ENCODE data around the gene PCSK9.

- no peak for TF ChIP-seq CTCF (conservative IDR thresholded peaks at IDR 0.05; ENCODE audit: low read depth in 2 of 2)
- TF ChIP-seq REST (IDR thresholded peaks at IDR 0.05; ENCODE audit: unreplicated experiment): no peak
- no peak for TF ChIP-seq EZH2 (IDR thresholded peaks at IDR 0.05; ENCODE audit: low read depth, unreplicated experiment)
Measured at GRCh38 chr1:55049914-55050278, 10.5 kb downstream of the PCSK9 start.
